ENCODE results near the gene CARM1.
"Not testable (repeated sequence)": the region's sequence is repeated elsewhere in the genome, so short reads cannot be mapped to it uniquely, and the experiment has no call there.

Gene CARM1

GRCh38 chr19:10870955-10871603 is at the start of gene CARM1:
TSS of gene CARM1 (plus strand) at chr19:10871553. CDS start at chr19:10871703, 150 bp downstream.
- DNase-seq, result peak; percentile 99

GRCh38 chr19:10823690-10824089 is 47.7 kb upstream of the CARM1 start:
- no peak for DNase-seq

- DNase-seq, result no peak
Measured at GRCh38 chr19:10826231-10826630, 45.1 kb upstream of the CARM1 start.

- no peak for DNase-seq
Measured at GRCh38 chr19:10826846-10827245, 44.5 kb upstream of the CARM1 start.

- no peak for DNase-seq
Measured at GRCh38 chr19:10828981-10829821, 42.2 kb upstream of the CARM1 start.

GRCh38 chr19:10829967-10830366 is 41.4 kb upstream of the CARM1 start:
- no peak for DNase-seq

GRCh38 chr19:10830370-10830769 is 41.0 kb upstream of the CARM1 start:
- DNase-seq, result no peak

- DNase-seq, result no peak
Measured at GRCh38 chr19:10830931-10831779, 40.2 kb upstream of the CARM1 start.

GRCh38 chr19:10831987-10832938 is 39.1 kb upstream of the CARM1 start:
- DNase-seq, result no peak

- DNase-seq, result no peak
Measured at GRCh38 chr19:10832939-10833296, 38.4 kb upstream of the CARM1 start.

- DNase-seq, result no peak
Measured at GRCh38 chr19:10835089-10835753, 36.1 kb upstream of the CARM1 start.

- DNase-seq, result peak; percentile 92 to 94
Measured at GRCh38 chr19:10835754-10836478, 35.4 kb upstream of the CARM1 start, which contains the start of gene TMED1. TSS of gene TMED1 (minus strand) at chr19:10836212. CDS start at chr19:10836191, 21 bp downstream.

- peak; percentile 73 to 75 for DNase-seq
Measured at GRCh38 chr19:10836479-10837330, 34.6 kb upstream of the CARM1 start.

GRCh38 chr19:10837649-10838048 is 33.7 kb upstream of the CARM1 start:
- DNase-seq, result not testable (repeated sequence)

GRCh38 chr19:10838377-10838776 is 33.0 kb upstream of the CARM1 start:
- DNase-seq, result no peak

- no peak for DNase-seq
Measured at GRCh38 chr19:10839114-10840050, 32.0 kb upstream of the CARM1 start.

- DNase-seq, result no peak
Measured at GRCh38 chr19:10842788-10843187, 28.6 kb upstream of the CARM1 start.

GRCh38 chr19:10846500-10847202 is 24.7 kb upstream of the CARM1 start:
- DNase-seq, result no peak

Measured in activated CD4-positive, alpha-beta T cell treated with anti-CD3 and anti-CD28 coated beads, Interleukin-2, amount 50 U/mL, for 4 hours (primary cell).